Measurements from ENCODE around the gene CNOT1.

The CNOT1 gene

GRCh38 chr16:58507195-58507962, 122.2 kb downstream of the CNOT1 start:
- H3K4me1 ChIP-seq (ENCODE audit: insufficient read depth, low read length, poor library complexity, severe bottlenecking) = no peaks in the 10 kb centered on the region
- H3K4me3 ChIP-seq (ENCODE audit: low read length, poor library complexity, severe bottlenecking) = no peak overlapping the region
- H3K9ac ChIP-seq (ENCODE audit: low read depth, low read length, poor library complexity, severe bottlenecking) = no peak overlapping the region
- TF ChIP-seq CTCF (conservative IDR thresholded peaks at IDR 0.05; ENCODE audit: low read length) (peak; percentile 31), EZH2phosphoT487 (IDR thresholded peaks at IDR 0.05; ENCODE audit: borderline replicate concordance) (no peak)
- no peaks in the 10 kb centered on the region for H3K9me3 ChIP-seq (ENCODE audit: insufficient read depth, low read depth, low read length)
- H3K27me3 ChIP-seq (ENCODE audit: insufficient read depth, low read length, poor library complexity, severe bottlenecking) = no peaks in the 10 kb centered on the region
- no peaks in the 10 kb centered on the region for H3K36me3 ChIP-seq (ENCODE audit: insufficient read depth, low read length)
- no peaks in the 10 kb centered on the region for H4K20me1 ChIP-seq (ENCODE audit: insufficient read depth, low read length, poor library complexity, severe bottlenecking)
- H3K9me2 ChIP-seq (replicated peaks; ENCODE audit: low read depth, low read length) = no peaks in the 10 kb centered on the region
- no peaks in the 10 kb centered on the region for H3K79me2 ChIP-seq (ENCODE audit: insufficient read depth, low read length)
- H3F3A ChIP-seq (ENCODE audit: low read depth) = no peaks in the 10 kb centered on the region
- no peak overlapping the region for H3K4me2 ChIP-seq (ENCODE audit: low read depth, low read length, poor library complexity, severe bottlenecking)
- H2AFZ ChIP-seq (ENCODE audit: low read length) = no peak overlapping the region

- no peak overlapping the region for H3K4me3 ChIP-seq (ENCODE audit: low read length, poor library complexity, severe bottlenecking)
- no peaks in the 10 kb centered on the region for H3K4me1 ChIP-seq (ENCODE audit: insufficient read depth, low read length, poor library complexity, severe bottlenecking)
- no peak overlapping the region for H3K9ac ChIP-seq (ENCODE audit: low read depth, low read length, poor library complexity, severe bottlenecking)
- no peak overlapping the region for H3K4me2 ChIP-seq (ENCODE audit: low read depth, low read length, poor library complexity, severe bottlenecking)
- no peaks in the 10 kb centered on the region for H3F3A ChIP-seq (ENCODE audit: low read depth)
- TF ChIP-seq CTCF (conservative IDR thresholded peaks at IDR 0.05; ENCODE audit: low read length) (no peak; the same call in 1 of the 2 replicates), EZH2phosphoT487 (IDR thresholded peaks at IDR 0.05; ENCODE audit: borderline replicate concordance) (no peak)
- no peaks in the 10 kb centered on the region for H3K9me3 ChIP-seq (ENCODE audit: insufficient read depth, low read depth, low read length)
- H3K79me2 ChIP-seq (ENCODE audit: insufficient read depth, low read length) = no peaks in the 10 kb centered on the region
- H2AFZ ChIP-seq (ENCODE audit: low read length) = no peak overlapping the region
- no peaks in the 10 kb centered on the region for H3K27me3 ChIP-seq (ENCODE audit: insufficient read depth, low read length, poor library complexity, severe bottlenecking)
- no peaks in the 10 kb centered on the region for H3K9me2 ChIP-seq (replicated peaks; ENCODE audit: low read depth, low read length)
- H4K20me1 ChIP-seq (ENCODE audit: insufficient read depth, low read length, poor library complexity, severe bottlenecking) = no peaks in the 10 kb centered on the region
- no peaks in the 10 kb centered on the region for H3K36me3 ChIP-seq (ENCODE audit: insufficient read depth, low read length)
Measured at GRCh38 chr16:58506241-58507194, 123.1 kb downstream of the CNOT1 start.

- Histone ChIP-seq H3K27me3 (ENCODE audit: insufficient read depth, low read length, poor library complexity, severe bottlenecking) (no peaks in the 10 kb centered on the region), H3F3A (ENCODE audit: low read depth) (no peaks in the 10 kb centered on the region), H3K79me2 (ENCODE audit: insufficient read depth, low read length) (no peaks in the 10 kb centered on the region), H3K9me2 (replicated peaks; ENCODE audit: low read depth, low read length) (no peaks in the 10 kb centered on the region), H3K4me2 (ENCODE audit: low read depth, low read length, poor library complexity, severe bottlenecking) (no peak overlapping the region), H3K4me3 (ENCODE audit: low read length, poor library complexity, severe bottlenecking) (no peak overlapping the region), H3K36me3 (ENCODE audit: insufficient read depth, low read length) (no peaks in the 10 kb centered on the region), H2AFZ (ENCODE audit: low read length) (no peak overlapping the region), H3K4me1 (ENCODE audit: insufficient read depth, low read length, poor library complexity, severe bottlenecking) (no peaks in the 10 kb centered on the region), H3K9ac (ENCODE audit: low read depth, low read length, poor library complexity, severe bottlenecking) (no peak overlapping the region), H3K9me3 (ENCODE audit: insufficient read depth, low read depth, low read length) (no peaks in the 10 kb centered on the region), H4K20me1 (ENCODE audit: insufficient read depth, low read length, poor library complexity, severe bottlenecking) (no peaks in the 10 kb centered on the region)
- TF ChIP-seq CTCF (conservative IDR thresholded peaks at IDR 0.05; ENCODE audit: low read length) = no peak
Measured at GRCh38 chr16:58503863-58504688, 125.5 kb downstream of the CNOT1 start.

Measured in Loucy (cell line).